ENCODE measurements around the gene CACNA1C.

CACNA1C gene

DNA sequence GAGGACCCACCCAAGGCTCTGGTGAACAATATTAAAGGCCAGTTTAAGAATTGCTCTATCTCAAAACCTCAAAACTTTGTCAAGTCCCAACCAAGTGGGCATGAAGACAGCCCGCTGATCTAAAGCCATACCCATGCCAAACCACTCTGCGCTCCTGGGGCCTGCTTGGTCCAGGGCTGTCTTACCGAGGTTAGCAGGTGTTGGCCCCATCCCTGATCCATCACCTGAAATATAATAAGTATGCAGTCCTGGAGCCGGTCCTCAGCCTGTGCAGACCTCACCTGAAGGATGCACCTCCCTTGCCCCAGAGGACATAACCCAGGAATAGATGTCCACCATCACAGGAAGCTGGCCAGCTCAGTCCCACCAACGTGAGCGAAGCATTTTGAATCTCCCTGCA is 543.7 kb downstream of the CACNA1C start:
- no peaks in the 10 kb centered on the region for H3K36me3 ChIP-seq
- H3K4me3 ChIP-seq (ENCODE audit: low read depth, low read length) = no peak overlapping the region
- DNase-seq = no peak
- TF ChIP-seq, protein P1, sequence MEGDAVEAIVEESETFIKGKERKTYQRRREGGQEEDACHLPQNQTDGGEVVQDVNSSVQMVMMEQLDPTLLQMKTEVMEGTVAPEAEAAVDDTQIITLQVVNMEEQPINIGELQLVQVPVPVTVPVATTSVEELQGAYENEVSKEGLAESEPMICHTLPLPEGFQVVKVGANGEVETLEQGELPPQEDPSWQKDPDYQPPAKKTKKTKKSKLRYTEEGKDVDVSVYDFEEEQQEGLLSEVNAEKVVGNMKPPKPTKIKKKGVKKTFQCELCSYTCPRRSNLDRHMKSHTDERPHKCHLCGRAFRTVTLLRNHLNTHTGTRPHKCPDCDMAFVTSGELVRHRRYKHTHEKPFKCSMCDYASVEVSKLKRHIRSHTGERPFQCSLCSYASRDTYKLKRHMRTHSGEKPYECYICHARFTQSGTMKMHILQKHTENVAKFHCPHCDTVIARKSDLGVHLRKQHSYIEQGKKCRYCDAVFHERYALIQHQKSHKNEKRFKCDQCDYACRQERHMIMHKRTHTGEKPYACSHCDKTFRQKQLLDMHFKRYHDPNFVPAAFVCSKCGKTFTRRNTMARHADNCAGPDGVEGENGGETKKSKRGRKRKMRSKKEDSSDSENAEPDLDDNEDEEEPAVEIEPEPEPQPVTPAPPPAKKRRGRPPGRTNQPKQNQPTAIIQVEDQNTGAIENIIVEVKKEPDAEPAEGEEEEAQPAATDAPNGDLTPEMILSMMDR (IDR thresholded peaks at IDR 0.05; ENCODE audit: low read depth, low read length) = no peak
- peaks cover 17% of the 10 kb centered on the region for H3K9me3 ChIP-seq (ENCODE audit: severe bottlenecking)
- no peak overlapping the region for H3K27ac ChIP-seq
- no peaks in the 10 kb centered on the region for H3K27me3 ChIP-seq (ENCODE audit: insufficient read depth, low read depth, severe bottlenecking)

DNA sequence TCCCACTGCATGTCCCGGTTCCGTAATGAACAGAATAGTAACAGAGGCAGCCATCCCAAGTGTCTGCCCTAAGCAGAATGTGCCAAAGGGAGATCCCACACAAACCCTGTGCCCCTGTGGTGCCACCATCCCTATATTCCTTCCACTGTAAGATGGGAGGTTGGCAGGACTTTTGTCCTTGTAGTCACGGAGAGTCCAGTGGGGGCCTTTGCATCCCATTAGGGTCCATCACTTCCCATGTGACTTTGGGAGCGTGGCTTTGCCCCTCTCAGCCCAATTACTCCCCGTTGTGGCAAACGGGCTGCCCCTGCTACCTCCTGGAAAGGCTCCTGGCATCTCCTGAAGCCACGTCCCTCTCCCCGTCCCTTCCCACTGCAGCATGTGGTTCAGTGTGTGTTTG is 552.5 kb downstream of the CACNA1C start:
- Histone ChIP-seq H3K9me3 (ENCODE audit: severe bottlenecking) (no peaks in the 10 kb centered on the region), H3K4me3 (ENCODE audit: low read depth, low read length) (no peak overlapping the region), H3K36me3 (no peaks in the 10 kb centered on the region; the same call in 1 of the 2 replicates), H3K27ac (no peak overlapping the region), H3K27me3 (ENCODE audit: insufficient read depth, low read depth, severe bottlenecking) (no peaks in the 10 kb centered on the region)
- DNase-seq = no peak
- TF ChIP-seq, protein P1 (IDR thresholded peaks at IDR 0.05; ENCODE audit: low read depth, low read length) = no peak

DNA sequence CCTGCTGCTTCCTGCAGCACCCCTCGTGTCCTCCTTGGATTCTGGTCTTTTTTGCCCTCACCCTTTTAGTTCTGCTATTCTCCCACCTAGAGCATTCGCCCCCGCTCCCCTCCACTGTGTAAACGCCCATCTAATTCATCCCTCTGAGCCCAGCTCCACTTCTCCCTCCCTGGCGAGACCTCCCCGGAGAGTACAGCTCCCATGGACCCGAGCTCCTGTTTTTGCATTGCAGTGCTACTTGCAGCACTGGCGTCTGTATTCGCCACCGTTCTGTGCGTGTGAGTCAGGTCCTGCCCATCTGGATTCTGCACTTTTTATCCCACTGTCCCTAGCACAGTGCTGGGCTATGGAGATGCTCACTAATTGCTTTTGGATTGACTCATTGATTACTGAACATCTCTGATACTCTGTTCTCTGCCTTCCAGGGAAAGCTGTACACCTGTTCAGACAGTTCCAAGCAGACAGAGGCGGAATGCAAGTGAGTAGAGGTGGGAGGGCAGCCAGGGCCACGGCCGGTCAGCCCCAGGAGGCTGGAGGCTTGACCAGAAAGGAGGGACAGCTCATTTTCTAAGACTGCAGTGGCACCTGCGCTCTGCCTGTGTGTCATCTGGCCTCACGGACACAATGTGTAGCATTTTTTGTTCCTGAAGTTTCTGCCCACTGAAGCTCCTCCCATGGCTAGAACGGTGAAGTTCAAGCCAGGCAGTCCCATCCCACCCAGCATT is 553.6 kb downstream of the CACNA1C start:
- TF ChIP-seq, protein P1 (IDR thresholded peaks at IDR 0.05; ENCODE audit: low read depth, low read length) = no peak
- no peak for DNase-seq
- Histone ChIP-seq H3K27me3 (ENCODE audit: insufficient read depth, low read depth, severe bottlenecking) (no peaks in the 10 kb centered on the region), H3K27ac (no peak overlapping the region), H3K36me3 (no peaks in the 10 kb centered on the region; the same call in 1 of the 2 replicates), H3K9me3 (ENCODE audit: severe bottlenecking) (no peaks in the 10 kb centered on the region), H3K4me3 (ENCODE audit: low read depth, low read length) (no peak overlapping the region)

DNA sequence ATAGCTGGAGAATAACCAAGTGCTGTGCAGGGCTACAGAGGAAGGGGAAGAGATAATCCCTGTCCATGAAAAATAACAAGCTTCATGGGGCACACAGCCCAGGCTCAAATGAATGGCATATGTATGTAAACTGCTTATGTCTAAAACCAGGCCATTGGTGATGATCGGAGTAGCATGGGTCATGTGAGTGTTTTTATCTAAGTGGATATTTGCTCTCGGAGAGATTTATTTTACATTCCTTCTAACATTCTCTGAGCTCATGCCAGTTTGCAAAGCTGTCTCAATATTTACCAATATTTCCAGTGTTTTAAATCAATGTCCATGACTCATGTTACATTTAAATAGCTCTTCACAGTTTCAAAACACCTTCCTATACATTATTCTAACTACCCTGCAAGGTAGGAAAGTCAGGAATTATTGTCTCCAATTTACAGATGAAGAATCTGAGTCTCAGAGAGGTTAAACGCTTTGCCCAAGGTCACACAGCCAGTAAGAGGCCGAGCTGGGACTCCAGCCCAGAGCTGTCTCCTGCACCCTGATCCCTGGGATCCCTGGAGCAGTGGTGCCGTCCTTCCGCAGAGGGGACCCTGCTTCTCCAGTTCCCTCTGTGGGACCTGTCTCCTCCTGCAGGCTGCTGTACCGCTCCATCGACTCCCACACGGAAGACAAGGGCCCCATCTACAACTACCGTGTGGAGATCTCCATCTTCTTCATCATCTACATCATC is 555.3 kb downstream of the CACNA1C start:
- Histone ChIP-seq H3K27me3 (ENCODE audit: insufficient read depth, low read depth, severe bottlenecking) (no peaks in the 10 kb centered on the region), H3K4me3 (ENCODE audit: low read depth, low read length) (no peak overlapping the region), H3K36me3 (no peaks in the 10 kb centered on the region; the same call in 1 of the 2 replicates), H3K9me3 (ENCODE audit: severe bottlenecking) (no peaks in the 10 kb centered on the region), H3K27ac (no peak overlapping the region)
- TF ChIP-seq, protein P1 (IDR thresholded peaks at IDR 0.05; ENCODE audit: low read depth, low read length) = no peak
- no peak for DNase-seq

DNA sequence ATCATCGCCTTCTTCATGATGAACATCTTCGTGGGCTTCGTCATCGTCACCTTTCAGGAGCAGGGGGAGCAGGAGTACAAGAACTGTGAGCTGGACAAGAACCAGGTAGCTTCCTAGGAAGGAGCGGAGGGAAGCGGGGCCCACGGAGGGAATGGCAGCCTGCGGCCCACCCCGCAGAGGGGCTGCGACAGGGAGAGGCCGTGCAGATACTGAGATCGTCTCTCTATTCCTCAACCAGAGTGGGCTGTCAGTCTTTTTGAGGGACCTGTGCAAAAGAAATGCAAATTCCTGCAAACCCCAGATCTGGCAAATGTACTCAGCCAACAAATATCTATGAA is 555.8 kb downstream of the CACNA1C start:
- TF ChIP-seq, protein P1 (IDR thresholded peaks at IDR 0.05; ENCODE audit: low read depth, low read length) = no peak
- no peak for DNase-seq
- no peaks in the 10 kb centered on the region; the same call in 1 of the 2 replicates for H3K36me3 ChIP-seq
- no peaks in the 10 kb centered on the region for H3K9me3 ChIP-seq (ENCODE audit: severe bottlenecking)
- H3K27ac ChIP-seq = no peak overlapping the region
- no peak overlapping the region for H3K4me3 ChIP-seq (ENCODE audit: low read depth, low read length)
- no peaks in the 10 kb centered on the region for H3K27me3 ChIP-seq (ENCODE audit: insufficient read depth, low read depth, severe bottlenecking)
